ENCODE data around the gene GTF3C1.

The GTF3C1 gene

DNA sequence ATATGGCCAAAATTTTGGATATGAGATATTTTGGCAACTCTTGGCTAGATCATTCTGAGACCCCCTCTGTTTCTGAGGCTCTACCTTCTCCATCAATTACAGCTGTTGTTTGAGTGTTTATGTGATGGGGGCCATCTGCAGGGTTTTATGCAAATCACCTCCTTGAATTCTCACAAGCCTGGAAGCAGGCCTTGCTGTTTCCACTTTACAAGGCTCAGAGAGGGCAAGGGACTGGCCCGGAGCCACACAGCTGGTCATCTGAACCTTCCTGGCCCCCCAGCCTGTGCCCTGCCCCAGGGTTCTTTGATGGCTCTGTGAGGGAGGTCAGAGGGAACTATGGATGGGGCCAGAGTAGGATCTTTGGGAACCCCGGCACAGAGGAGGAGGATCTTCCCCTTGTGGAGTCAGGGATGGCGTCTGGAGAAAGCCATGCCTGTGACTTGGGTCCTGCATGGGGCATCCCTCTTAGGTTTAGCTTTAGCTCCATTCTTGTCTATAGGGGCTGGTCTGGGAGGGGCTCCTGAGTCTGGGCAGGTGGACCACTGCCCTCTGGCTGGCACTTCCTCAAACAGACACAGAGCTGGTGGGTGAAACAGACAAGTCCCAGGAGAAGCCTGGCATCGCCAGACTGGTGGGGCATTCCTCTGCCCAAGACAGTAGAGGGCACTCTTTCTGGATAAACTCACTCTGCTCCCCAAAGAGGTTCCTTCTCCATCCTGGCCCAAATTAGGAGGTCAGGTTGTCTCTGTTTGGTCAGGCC, 121.5 kb downstream of the GTF3C1 start:
- no peak for DNase-seq

DNA sequence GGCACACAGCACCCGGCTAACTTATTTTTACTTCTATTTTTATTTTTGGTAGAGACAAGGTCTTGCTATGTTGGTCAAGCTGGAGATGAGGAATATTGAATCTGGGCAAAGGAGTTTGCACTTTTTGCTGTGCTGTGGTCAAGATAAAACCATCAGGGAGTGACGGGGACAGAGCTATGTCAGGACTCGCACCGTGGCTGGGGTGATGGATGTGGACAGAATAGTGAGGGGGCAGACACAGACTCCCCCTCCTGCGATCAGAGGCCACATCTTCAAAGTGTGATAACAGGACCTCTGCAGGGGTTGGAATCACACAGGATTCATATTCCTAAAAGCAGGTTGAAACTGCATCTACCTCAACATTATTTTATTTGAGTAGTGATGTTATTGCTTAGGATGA, 122.2 kb downstream of the GTF3C1 start:
- no peak for DNase-seq

GRCh38 chr16:27426423-27427408, 123.0 kb downstream of the GTF3C1 start:
- peak in 7 of 51 donors; percentile 4 to 35 (median 9) for DNase-seq

DNA sequence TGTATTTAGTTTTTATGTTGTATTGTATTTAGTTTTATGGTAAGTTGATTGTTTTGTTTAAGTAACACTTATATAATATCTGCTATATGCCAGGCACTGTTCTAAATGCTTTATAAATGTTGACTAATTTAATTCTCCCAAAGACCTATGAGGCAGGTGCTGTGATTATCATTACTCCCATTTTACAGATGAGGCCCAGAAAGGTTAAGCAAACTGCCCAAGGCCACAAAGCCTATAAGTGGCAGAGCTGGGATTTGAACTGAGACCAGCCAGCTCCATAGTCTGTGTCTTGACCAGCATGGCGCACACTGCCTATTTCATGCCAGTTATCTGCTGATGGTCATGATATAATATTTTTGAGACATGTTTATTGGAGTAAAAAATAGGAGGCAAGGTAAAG, 123.8 kb downstream of the GTF3C1 start:
- no peak for DNase-seq

DNA sequence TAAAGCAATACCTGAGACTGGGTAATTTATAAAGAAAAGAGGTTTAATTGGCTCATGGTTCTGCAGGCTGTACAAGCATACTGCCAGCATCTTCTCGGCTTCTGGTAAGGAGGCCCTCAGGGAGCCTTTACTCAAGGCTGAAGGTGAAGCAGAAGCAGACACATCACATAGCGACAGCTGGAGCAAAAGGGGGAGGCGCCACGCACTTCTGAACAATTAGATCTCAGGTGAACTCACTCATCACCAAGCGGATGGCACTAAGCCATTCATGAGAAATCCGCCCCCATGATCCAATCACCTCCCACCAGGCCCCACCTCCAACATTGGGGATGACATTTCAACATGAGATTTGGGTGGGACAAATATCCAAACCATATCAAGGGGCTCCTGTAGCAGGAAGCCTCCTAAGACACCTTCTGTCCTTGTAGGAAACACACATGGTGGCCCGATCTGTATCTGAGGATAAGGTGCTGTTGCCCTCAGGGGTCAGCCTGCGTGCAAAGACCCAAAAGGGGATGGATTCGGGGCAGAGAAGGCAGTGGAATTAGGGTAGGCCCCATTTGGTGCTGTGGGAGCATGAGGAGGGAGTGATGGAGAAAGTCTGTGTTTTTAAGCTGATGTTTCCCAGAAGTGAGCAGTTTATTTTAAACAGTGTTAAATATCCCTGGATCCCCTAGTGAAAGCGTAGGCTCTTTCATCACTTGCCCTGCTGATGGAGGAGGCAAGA, 124.8 kb downstream of the GTF3C1 start:
- no peak for DNase-seq

DNA sequence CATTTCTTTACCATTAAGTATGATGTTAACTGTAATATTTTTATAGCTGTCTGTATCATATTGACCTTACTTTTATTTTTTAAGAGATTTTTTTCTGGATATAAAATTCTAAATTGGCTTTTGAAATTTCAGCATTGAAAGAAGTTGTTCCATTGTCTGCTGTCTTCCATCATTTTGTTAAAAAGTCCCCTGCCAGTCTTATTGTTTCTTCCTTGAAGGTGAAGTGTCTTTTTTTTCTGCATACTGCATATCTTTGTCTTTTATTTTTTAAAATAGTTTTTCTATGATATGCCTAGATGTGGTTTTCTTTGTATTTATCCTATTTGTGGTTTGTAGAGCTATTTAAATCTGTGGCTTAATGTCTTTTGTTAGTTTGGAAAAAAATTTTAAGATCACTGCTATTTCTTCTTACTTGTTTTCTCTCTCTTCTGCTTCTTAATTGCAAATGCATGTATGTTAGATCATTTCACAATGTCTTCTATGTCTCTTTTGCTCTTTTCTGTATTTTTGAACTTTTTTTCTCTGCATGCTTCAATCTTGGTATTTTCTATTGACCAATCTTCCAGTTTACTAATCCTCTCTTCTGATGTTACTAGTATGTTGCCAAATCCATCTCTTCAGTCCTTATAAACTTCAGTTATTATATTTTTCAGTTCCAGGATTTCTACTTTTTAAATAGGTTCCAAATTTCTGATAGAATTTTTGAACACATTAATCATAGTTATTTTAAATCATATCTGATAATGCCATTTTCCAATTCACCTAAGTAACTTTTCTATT, 127.6 kb downstream of the GTF3C1 start:
- no peak for DNase-seq

GRCh38 chr16:27417047-27417671, 132.6 kb downstream of the GTF3C1 start:
- no peak for DNase-seq

GRCh38 chr16:27414788-27415431, 134.8 kb downstream of the GTF3C1 start:
- DNase-seq, result no peak

DNA sequence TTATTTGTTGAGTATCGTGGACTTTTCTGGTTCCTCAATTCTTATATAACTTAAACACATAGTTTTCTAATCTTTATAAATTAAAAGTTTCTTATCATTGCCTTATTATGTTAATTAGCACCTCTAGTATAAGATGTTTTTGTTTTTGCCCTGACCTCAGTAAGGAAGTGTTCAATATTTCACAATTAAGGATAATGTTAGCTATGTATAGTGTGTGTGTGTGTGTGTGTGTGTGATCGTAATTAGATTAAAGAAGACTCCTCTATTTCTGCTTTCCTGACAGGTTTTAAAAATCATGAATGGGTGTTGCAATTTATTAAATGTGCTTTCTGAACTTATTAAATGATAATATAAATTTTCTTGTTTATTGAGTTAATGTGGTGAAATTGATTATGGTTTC, 135.8 kb downstream of the GTF3C1 start:
- DNase-seq, result no peak

DNA sequence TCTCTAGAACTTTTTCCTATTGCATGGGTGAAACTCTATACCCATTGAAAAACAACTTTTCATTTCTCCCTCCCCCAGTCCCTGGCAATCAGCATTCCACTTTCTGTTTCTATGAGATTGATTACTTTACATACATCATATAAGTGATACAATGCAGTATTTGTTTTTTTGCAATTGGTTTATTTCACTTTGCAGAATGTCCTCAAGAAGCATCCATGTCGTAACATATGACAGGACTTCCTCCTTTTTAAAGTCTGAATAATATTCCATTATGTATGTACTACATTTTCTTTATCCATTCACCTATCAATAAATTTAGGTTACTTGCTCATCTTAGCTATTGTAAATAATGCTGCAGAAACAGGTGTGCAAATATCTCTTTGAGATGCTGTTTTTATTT, 139.0 kb downstream of the GTF3C1 start:
- no peak for DNase-seq

Data from hypothalamus (tissue), 51 donors.